ENCODE results near the gene LEMD2. TPM values are rescaled to one million over a fixed set of nuclear protein-coding genes. Genes with fewer than 3 reads are reported as not detected.

Gene LEMD2
- total RNA-seq, 4 donors from 2014 or later = 44.3 to 99.2 (median 55.6) TPM

- Histone ChIP-seq H3K27ac (no peak overlapping the region), H3K36me3 (no peaks in the 10 kb centered on the region), H3K9me3 (no peaks in the 10 kb centered on the region), H3K4me3 (no peak overlapping the region), H3K27me3 (no peaks in the 10 kb centered on the region), H3K4me1 (peaks cover 4% of the 10 kb centered on the region)
- TF ChIP-seq EP300 (IDR thresholded peaks at IDR 0.05) = no peak
- WGBS = 59% methylated on average over 5 of the region's 6 CpGs
- no peak for DNase-seq (ENCODE audit: low spot score in 2 of 2)
Measured at GRCh38 chr6:33763483-33763882, 25.4 kb downstream of the LEMD2 start.

GRCh38 chr6:33762713-33763112 is 26.2 kb downstream of the LEMD2 start:
- 72% methylated on average over 4 of the region's 4 CpGs for WGBS
- no peaks in the 10 kb centered on the region for H3K27me3 ChIP-seq
- TF ChIP-seq POLR2A (IDR thresholded peaks at IDR 0.05) (no peak), EP300 (IDR thresholded peaks at IDR 0.05) (no peak), CTCF (IDR thresholded peaks at IDR 0.05) (no peak), POLR2AphosphoS5 (IDR thresholded peaks at IDR 0.05) (no peak)
- H3K4me1 ChIP-seq = peaks cover 4% of the 10 kb centered on the region
- no peak overlapping the region for H3K27ac ChIP-seq
- H3K36me3 ChIP-seq = no peaks in the 10 kb centered on the region
- no peaks in the 10 kb centered on the region for H3K9me3 ChIP-seq
- no peak for DNase-seq (ENCODE audit: low spot score in 2 of 2)
- H3K4me3 ChIP-seq = no peak overlapping the region

- DNase-seq (ENCODE audit: low spot score in 2 of 2) = no peak
- Histone ChIP-seq H3K4me1 (peaks cover 4% of the 10 kb centered on the region), H3K36me3 (no peaks in the 10 kb centered on the region), H3K4me3 (no peak overlapping the region), H3K9me3 (no peaks in the 10 kb centered on the region), H3K27me3 (no peaks in the 10 kb centered on the region), H3K27ac (no peak overlapping the region)
- TF ChIP-seq CTCF (IDR thresholded peaks at IDR 0.05) = no peak
- no peak for TF ChIP-seq POLR2AphosphoS5 (IDR thresholded peaks at IDR 0.05)
- TF ChIP-seq POLR2A (IDR thresholded peaks at IDR 0.05) = no peak
- no peak for TF ChIP-seq EP300 (IDR thresholded peaks at IDR 0.05)
- WGBS = 78% methylated on average over 2 of the region's 7 CpGs
Measured at GRCh38 chr6:33761922-33762629, 26.9 kb downstream of the LEMD2 start.

- peaks cover 4% of the 10 kb centered on the region for H3K4me1 ChIP-seq
- H3K9me3 ChIP-seq = no peaks in the 10 kb centered on the region
- no peak for DNase-seq (ENCODE audit: low spot score in 2 of 2)
- no peaks in the 10 kb centered on the region for H3K27me3 ChIP-seq
- H3K27ac ChIP-seq = no peak overlapping the region
- no peak overlapping the region for H3K4me3 ChIP-seq
- no peaks in the 10 kb centered on the region for H3K36me3 ChIP-seq
- WGBS = 90% methylated on average over 2 of the region's 2 CpGs
- TF ChIP-seq POLR2A (IDR thresholded peaks at IDR 0.05) = no peak
- no peak for TF ChIP-seq CTCF (IDR thresholded peaks at IDR 0.05)
- no peak for TF ChIP-seq EP300 (IDR thresholded peaks at IDR 0.05)
- no peak for TF ChIP-seq POLR2AphosphoS5 (IDR thresholded peaks at IDR 0.05)
Measured at GRCh38 chr6:33761581-33761921, 27.4 kb downstream of the LEMD2 start.

DNA sequence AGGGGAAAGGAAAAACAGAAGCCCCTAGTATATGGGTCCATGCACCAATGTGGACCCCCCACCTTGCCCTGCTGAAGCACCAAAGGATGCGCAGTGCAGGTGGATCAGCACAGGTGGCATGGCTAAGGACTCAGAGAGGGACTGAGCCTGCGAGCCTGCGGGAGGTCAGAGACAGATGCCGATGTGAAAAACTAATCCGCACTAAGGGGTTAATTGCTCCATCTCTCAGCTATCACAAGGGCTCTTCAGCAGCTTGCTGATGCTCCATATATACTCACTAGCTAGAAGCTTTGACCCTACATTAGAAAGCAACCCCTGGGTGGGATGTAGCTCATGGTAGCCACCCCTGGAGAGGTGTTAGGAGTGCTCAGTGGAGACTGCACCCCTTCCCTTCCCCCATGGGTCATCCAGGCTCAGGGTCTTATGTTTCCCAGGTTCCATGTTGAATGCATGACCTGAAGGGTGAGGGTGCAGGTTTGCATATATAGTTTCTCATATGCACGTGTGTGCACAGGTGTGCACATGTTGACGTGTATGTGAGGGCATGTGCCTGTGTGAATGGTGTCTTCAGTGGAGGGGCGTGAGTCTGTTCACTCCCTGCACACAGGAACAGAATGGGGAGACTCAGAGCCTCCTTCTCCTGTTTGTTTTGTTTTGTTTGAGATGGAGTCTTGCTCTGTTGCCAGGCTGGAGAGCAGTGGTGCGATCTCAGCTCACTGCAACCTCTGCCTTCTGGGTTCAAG is 28.9 kb downstream of the LEMD2 start:
- Histone ChIP-seq H3K9me3 (no peaks in the 10 kb centered on the region), H3K27me3 (no peaks in the 10 kb centered on the region), H3K36me3 (no peaks in the 10 kb centered on the region), H3K4me3 (no peak overlapping the region), H3K4me1 (peaks cover 4% of the 10 kb centered on the region), H3K27ac (no peak overlapping the region)
- 88% methylated on average over 9 of the region's 9 CpGs for WGBS
- no peak for DNase-seq (ENCODE audit: low spot score in 2 of 2)
- TF ChIP-seq CTCF (IDR thresholded peaks at IDR 0.05) = no peak
- TF ChIP-seq POLR2AphosphoS5 (IDR thresholded peaks at IDR 0.05) = no peak
- TF ChIP-seq EP300 (IDR thresholded peaks at IDR 0.05) = no peak
- no peak for TF ChIP-seq POLR2A (IDR thresholded peaks at IDR 0.05)

All from suprapubic skin (tissue), 4 donors.